Activated naive CD8-positive, alpha-beta T cell (primary cell): ENCODE measurements around the gene ENO3.

ENCODE experiments used
- H3K27ac Mint-ChIP-seq: one replicate; pipeline ENCODE4 v1.8.0; 2021; ENCODE audit warnings: mixed read lengths
- H3K27me3 Mint-ChIP-seq: one replicate; pipeline ENCODE4 v1.8.0; 2021; ENCODE audit warnings: mixed read lengths
- H3K36me3 Mint-ChIP-seq: one replicate; pipeline ENCODE4 v1.8.0; 2021; ENCODE audit warnings: mixed read lengths
- H3K4me1 Mint-ChIP-seq: one replicate; pipeline ENCODE4 v1.8.0; 2021; ENCODE audit warnings: low read depth, mixed read lengths
- H3K4me3 Mint-ChIP-seq: one replicate; pipeline ENCODE4 v1.8.0; 2021; ENCODE audit warnings: mild to moderate bottlenecking, mixed read lengths
- H3K9me3 Mint-ChIP-seq: one replicate; pipeline ENCODE4 v1.8.0; 2021; ENCODE audit warnings: low read depth, mixed read lengths

Gene ENO3

GRCh38 chr17:4944163-4944553 is 6.8 kb upstream of the ENO3 start:
- H3K27me3 Mint-ChIP-seq, result no peaks in the 10 kb centered on the region
- H3K4me3 Mint-ChIP-seq, result peak overlapping the region; percentile 97
- H3K4me1 Mint-ChIP-seq, result peaks cover 52% of the 10 kb centered on the region
- peak overlapping the region; percentile 99 for H3K27ac Mint-ChIP-seq
- no peaks in the 10 kb centered on the region for H3K9me3 Mint-ChIP-seq
- peaks cover 22% of the 10 kb centered on the region for H3K36me3 Mint-ChIP-seq

DNA sequence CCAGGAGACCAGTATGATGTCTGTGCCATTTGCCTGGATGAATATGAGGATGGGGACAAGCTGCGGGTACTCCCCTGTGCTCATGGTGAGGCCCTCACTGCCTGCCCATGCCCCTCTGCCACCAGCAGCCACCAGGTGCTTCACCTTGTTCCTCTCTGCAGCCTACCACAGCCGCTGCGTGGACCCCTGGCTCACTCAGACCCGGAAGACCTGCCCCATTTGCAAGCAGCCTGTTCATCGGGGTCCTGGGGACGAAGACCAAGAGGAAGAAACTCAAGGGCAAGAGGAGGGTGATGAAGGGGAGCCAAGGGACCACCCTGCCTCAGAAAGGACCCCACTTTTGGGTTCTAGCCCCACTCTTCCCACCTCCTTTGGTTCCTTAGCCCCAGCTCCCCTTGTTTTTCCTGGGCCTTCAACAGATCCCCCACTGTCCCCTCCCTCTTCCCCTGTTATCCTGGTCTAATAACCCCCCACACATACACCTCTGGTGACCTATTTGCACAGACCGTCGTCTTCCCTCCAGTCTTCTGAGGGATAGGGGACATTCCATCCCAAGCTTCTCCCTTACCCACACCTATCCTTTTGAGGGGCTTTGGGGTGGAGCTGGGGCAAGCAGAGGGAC is 6.3 kb upstream of the ENO3 start:
- Mint-ChIP-seq H3K27ac (peak overlapping the region; percentile 99), H3K27me3 (no peaks in the 10 kb centered on the region), H3K4me3 (peak overlapping the region; percentile 97), H3K9me3 (no peaks in the 10 kb centered on the region), H3K4me1 (peaks cover 50% of the 10 kb centered on the region), H3K36me3 (peaks cover 22% of the 10 kb centered on the region)

DNA sequence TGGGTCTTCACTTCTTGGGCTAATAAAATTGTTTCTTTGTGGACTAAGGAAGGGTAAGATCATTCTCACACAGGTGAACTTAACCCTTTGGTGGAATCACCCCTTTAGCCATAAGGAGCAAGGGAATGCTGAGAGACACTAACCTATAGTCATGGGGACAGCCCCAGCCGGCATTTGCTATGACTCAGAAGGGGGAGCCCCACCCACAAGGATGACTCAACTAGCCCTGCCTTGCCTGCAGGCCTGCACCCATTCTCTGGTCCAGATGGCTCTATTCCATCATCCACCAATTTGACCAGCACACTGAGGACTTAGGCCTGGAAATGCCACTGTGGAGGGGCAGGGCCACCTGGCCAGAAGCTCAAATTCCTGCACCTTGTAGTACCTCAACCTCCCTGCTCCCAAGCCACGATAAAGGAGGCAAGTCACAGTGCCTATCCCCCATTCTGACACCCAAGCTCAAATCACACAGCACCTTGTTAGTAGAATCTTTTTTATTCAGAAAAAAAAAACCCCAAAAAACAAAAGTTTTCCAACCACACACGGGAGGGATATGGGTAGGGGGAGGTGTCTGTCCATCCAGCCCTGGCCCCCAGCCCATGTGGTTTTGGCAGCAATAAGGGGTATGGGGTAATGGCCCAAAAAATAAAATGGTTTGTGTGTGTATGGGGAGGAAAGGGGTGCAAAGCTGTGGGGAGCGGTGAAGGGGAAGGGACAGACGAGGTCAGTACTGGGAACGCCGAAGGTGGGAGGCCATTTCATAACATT is 5.6 kb upstream of the ENO3 start:
- Mint-ChIP-seq H3K27ac (peak overlapping the region; percentile 99), H3K27me3 (no peaks in the 10 kb centered on the region), H3K36me3 (peaks cover 22% of the 10 kb centered on the region), H3K4me3 (peak overlapping the region; percentile 97), H3K9me3 (no peaks in the 10 kb centered on the region), H3K4me1 (peaks cover 50% of the 10 kb centered on the region)

DNA sequence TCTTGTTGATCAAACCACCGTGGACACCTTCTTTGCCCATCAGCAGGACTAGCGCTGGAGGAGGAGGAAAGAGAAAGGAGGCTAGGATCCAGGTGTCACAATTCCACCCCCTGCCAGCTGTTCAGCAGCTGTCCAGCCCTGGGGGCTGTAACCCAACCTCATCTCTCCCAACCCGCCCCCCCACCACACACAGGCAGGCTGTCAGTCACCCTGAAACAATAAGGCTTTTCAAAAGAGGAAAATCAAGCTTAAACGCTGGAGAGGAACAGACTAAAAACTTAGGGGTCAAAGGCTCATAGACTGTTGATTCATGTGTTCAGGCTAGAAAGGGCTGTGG is 5.0 kb upstream of the ENO3 start:
- Mint-ChIP-seq H3K9me3 (no peaks in the 10 kb centered on the region), H3K36me3 (peaks cover 22% of the 10 kb centered on the region), H3K4me1 (peaks cover 53% of the 10 kb centered on the region), H3K27ac (peak overlapping the region; percentile 99), H3K27me3 (no peaks in the 10 kb centered on the region), H3K4me3 (peak overlapping the region; percentile 97)

GRCh38 chr17:4946312-4946976 is 4.5 kb upstream of the ENO3 start:
- peaks cover 52% of the 10 kb centered on the region for H3K4me1 Mint-ChIP-seq
- H3K9me3 Mint-ChIP-seq, result no peaks in the 10 kb centered on the region
- no peaks in the 10 kb centered on the region for H3K27me3 Mint-ChIP-seq
- H3K36me3 Mint-ChIP-seq, result peaks cover 22% of the 10 kb centered on the region
- H3K4me3 Mint-ChIP-seq, result peak overlapping the region; percentile 97
- peak overlapping the region; percentile 89 for H3K27ac Mint-ChIP-seq

DNA sequence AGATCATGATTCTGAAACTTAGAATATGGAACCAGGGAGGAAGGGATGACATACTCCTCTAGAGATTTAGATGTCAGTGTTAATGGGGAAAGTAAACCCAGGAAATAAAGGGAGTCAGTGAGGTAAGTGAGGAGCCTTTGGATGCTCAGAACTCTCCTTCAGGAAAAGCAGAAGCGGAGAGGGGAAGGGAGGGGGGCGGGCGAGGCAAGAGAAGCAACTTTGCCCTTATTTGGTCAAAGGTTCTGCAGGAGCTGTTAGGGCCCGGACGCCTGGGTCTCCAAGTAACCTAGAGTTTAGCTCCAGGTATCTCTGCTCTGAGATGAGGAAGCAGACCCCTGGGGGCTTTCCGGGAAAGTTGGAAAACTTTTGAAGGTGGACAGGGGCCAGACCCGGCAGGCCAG is 3.9 kb upstream of the ENO3 start:
- no peaks in the 10 kb centered on the region for H3K27me3 Mint-ChIP-seq
- peak overlapping the region; percentile 97 for H3K4me3 Mint-ChIP-seq
- peaks cover 47% of the 10 kb centered on the region for H3K4me1 Mint-ChIP-seq
- H3K9me3 Mint-ChIP-seq, result no peaks in the 10 kb centered on the region
- H3K27ac Mint-ChIP-seq, result peak overlapping the region; percentile 89
- peaks cover 18% of the 10 kb centered on the region for H3K36me3 Mint-ChIP-seq

GRCh38 chr17:4947411-4948165 is 3.3 kb upstream of the ENO3 start:
- no peaks in the 10 kb centered on the region for H3K9me3 Mint-ChIP-seq
- peak overlapping the region; percentile 97 for H3K4me3 Mint-ChIP-seq
- H3K36me3 Mint-ChIP-seq, result peaks cover 18% of the 10 kb centered on the region
- no peaks in the 10 kb centered on the region for H3K27me3 Mint-ChIP-seq
- H3K27ac Mint-ChIP-seq, result peak overlapping the region; percentile 96
- H3K4me1 Mint-ChIP-seq, result peaks cover 41% of the 10 kb centered on the region

DNA sequence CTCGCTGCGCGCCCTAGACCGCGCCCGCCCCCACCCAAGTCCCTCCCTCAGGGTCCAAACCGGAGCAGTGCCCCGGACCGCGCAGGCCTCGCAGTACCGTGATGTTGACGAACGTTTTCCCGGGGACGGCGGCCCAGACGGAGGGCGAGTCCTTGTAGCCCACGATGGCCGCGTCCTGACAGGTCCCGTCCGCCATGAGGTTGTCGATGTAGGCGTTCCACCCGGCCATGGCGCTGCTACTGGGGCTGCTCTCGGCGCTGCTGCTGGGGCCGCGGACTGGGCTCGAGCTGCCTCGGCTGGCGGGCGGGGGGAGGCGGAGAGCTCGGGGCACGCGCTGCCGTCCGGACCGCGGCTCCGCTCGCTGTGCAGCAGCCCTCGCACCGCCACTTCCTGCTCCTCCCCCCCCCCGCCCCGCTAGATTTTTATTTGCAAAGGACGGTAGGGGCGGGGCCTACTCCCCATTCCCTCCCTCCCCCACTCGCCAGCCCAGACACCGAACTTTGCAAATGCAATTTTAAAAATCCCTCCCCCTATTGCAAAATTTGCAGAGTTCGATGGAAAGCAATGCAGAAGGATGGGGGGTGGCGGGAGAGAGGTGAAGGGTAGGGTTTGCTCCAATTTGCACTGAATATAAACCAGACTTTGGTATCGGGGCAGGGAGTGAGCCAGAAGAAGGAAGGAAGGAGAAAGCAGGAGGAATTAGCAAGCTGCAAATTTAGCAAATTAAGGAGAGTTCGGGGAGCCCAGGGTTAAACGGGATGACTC is 2.6 kb upstream of the ENO3 start, which contains the start of gene PFN1:
TSS of gene PFN1 (minus strand) at position 365 of the 765 bp plus-strand sequence. CDS start at position 229, 136 bp downstream.
- Mint-ChIP-seq H3K36me3 (peaks cover 15% of the 10 kb centered on the region), H3K9me3 (no peaks in the 10 kb centered on the region), H3K27me3 (no peaks in the 10 kb centered on the region), H3K27ac (peak within 1 kb of the TSS; percentile 100), H3K4me3 (peak within 1 kb of the TSS; percentile 97), H3K4me1 (peaks cover 34% of the 10 kb centered on the region)

- H3K27ac Mint-ChIP-seq, result peak overlapping the region; percentile 100
- peaks cover 15% of the 10 kb centered on the region for H3K36me3 Mint-ChIP-seq
- no peaks in the 10 kb centered on the region for H3K9me3 Mint-ChIP-seq
- H3K27me3 Mint-ChIP-seq, result no peaks in the 10 kb centered on the region
- peak overlapping the region; percentile 97 for H3K4me3 Mint-ChIP-seq
- peaks cover 29% of the 10 kb centered on the region for H3K4me1 Mint-ChIP-seq
Measured at GRCh38 chr17:4948931-4949320, 2.0 kb upstream of the ENO3 start.

DNA sequence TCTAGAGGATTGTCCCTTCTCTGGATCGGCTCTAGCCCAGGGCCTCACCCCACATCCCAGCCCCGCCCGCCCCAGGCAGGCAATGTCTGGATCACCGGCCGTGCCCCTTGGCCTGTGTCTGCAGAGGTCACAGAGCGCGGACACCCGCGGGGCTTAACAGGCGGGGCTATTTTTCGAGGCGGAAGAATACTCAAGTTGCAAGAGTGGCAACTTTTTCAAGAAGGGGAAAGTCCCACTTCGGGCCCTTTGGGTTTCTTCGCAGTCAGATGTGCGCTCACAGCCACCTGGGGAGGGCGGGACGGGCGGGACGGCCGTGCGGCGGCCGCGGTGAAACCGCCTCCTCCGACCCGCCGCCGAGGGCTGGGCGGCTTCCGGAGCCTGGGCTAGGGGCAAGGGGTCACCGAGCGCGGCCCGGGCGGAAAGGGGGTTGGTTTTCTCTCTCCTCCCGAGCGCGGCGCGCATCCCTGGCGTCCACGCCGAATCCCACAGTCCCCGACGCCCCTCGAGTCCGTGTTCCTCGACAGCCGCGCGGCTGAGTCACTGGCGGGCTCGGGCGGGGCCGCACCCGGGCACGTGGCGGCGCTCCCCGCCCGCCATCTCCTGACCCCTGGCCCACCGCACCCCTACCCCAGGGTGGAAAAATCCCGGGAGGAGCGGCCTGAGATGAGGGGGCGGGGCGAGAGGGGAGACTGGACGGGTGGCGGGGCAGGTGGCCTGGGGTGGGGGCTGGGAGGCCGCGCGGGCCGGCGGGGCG is 1.4 kb upstream of the ENO3 start:
- Mint-ChIP-seq H3K36me3 (peaks cover 15% of the 10 kb centered on the region), H3K9me3 (no peaks in the 10 kb centered on the region), H3K4me3 (peak overlapping the region; percentile 97), H3K27ac (peak overlapping the region; percentile 88), H3K4me1 (peaks cover 24% of the 10 kb centered on the region), H3K27me3 (no peaks in the 10 kb centered on the region)

- H3K9me3 Mint-ChIP-seq, result no peaks in the 10 kb centered on the region
- peaks cover 13% of the 10 kb centered on the region for H3K36me3 Mint-ChIP-seq
- H3K27me3 Mint-ChIP-seq, result no peaks in the 10 kb centered on the region
- H3K4me1 Mint-ChIP-seq, result peaks cover 16% of the 10 kb centered on the region
- peak overlapping the region; percentile 97 for H3K27ac Mint-ChIP-seq
- peak overlapping the region; percentile 88 for H3K4me3 Mint-ChIP-seq
Measured at GRCh38 chr17:4950075-4950745, 709 bp upstream of the ENO3 start.

GRCh38 chr17:4951486-4951885 is 567 bp downstream of the ENO3 start:
- Mint-ChIP-seq H3K9me3 (no peaks in the 10 kb centered on the region), H3K36me3 (peaks cover 5% of the 10 kb centered on the region), H3K4me3 (peak overlapping the region; percentile 88), H3K27ac (peak overlapping the region; percentile 97), H3K27me3 (no peaks in the 10 kb centered on the region), H3K4me1 (peaks cover 14% of the 10 kb centered on the region)

GRCh38 chr17:4953451-4953961 is 2.6 kb downstream of the ENO3 start:
- no peaks in the 10 kb centered on the region for H3K27me3 Mint-ChIP-seq
- no peak overlapping the region for H3K4me3 Mint-ChIP-seq
- no peak overlapping the region for H3K27ac Mint-ChIP-seq
- no peaks in the 10 kb centered on the region for H3K36me3 Mint-ChIP-seq
- H3K4me1 Mint-ChIP-seq, result peaks cover 15% of the 10 kb centered on the region
- H3K9me3 Mint-ChIP-seq, result no peaks in the 10 kb centered on the region
